H7 (cell line): ENCODE results near the gene U2AF1L4. TPM values are rescaled to one million over a fixed set of nuclear protein-coding genes. Genes with fewer than 3 reads are reported as not detected.

Experiments used
- total RNA-seq: library from RNA; depleted of rRNA; stranded (reverse); fragments of >200 nt; shearing (Covaris generic); gene quantifications from 2 replicates; pipeline ENCODE4 v1.2.3, GENCODE V29; 2014; rRNA removed

Gene U2AF1L4
- total RNA-seq, 1 experiment from 2014 or later = 11.6 TPM

Other genes with a start within 250 kb of the U2AF1L4 start
- 179 and 182 TPM in 2 replicates for gene DMKN, start 231.8 kb downstream of the U2AF1L4 start, total RNA-seq
- gene SBSN, start 217.1 kb downstream of the U2AF1L4 start, total RNA-seq = not detected in 2 replicates
- 0.07 TPM in 1 of 2 replicates, not detected in the other for gene GAPDHS, start 212.0 kb downstream of the U2AF1L4 start, total RNA-seq
- gene TMEM147, start 199.8 kb downstream of the U2AF1L4 start, total RNA-seq = 208 and 225 TPM in 2 replicates
- gene ATP4A, start 181.8 kb downstream of the U2AF1L4 start, total RNA-seq = 0.21 TPM in 1 of 2 replicates, not detected in the other
- gene PMIS2, start 159.2 kb downstream of the U2AF1L4 start, total RNA-seq = not detected in 2 replicates
- 25.6 and 27.4 TPM in 2 replicates for gene HAUS5, start 132.7 kb downstream of the U2AF1L4 start, total RNA-seq
- 75.0 and 81.4 TPM in 2 replicates for gene RBM42, start 116.4 kb downstream of the U2AF1L4 start, total RNA-seq
- gene ETV2, start 103.7 kb downstream of the U2AF1L4 start, total RNA-seq = 0.35 and 0.81 TPM in 2 replicates
- gene COX6B1, start 97.1 kb downstream of the U2AF1L4 start, total RNA-seq = 500 and 605 TPM in 2 replicates
- gene UPK1A, start 78.9 kb downstream of the U2AF1L4 start, total RNA-seq = 0.14 and 0.74 TPM in 2 replicates
- not detected in 2 replicates for gene ZBTB32, start 40.9 kb downstream of the U2AF1L4 start, total RNA-seq
- gene KMT2B, start 27.4 kb downstream of the U2AF1L4 start, total RNA-seq = 12.9 and 16.3 TPM in 2 replicates
- 11.5 and 15.2 TPM in 2 replicates for gene IGFLR1, start 3.0 kb downstream of the U2AF1L4 start, total RNA-seq
- 53.2 and 58.6 TPM in 2 replicates for gene PSENEN, start 233 bp upstream of the U2AF1L4 start, total RNA-seq
- gene LIN37, start 3.2 kb upstream of the U2AF1L4 start, total RNA-seq = 5.0 and 17.2 TPM in 2 replicates
- gene HSPB6, start 11.6 kb upstream of the U2AF1L4 start, total RNA-seq = 0.48 and 1.4 TPM in 2 replicates
- 6.8 and 14.0 TPM in 2 replicates for gene PROSER3, start 12.8 kb upstream of the U2AF1L4 start, total RNA-seq
- gene ARHGAP33, start 30.1 kb upstream of the U2AF1L4 start, total RNA-seq = 3.7 and 6.4 TPM in 2 replicates
- not detected in 2 replicates for gene PRODH2, start 67.4 kb upstream of the U2AF1L4 start, total RNA-seq
- not detected in 2 replicates for gene NPHS1, start 107.1 kb upstream of the U2AF1L4 start, total RNA-seq
- gene KIRREL2, start 111.5 kb upstream of the U2AF1L4 start, total RNA-seq = 0.55 and 0.92 TPM in 2 replicates
- gene APLP1, start 123.2 kb upstream of the U2AF1L4 start, total RNA-seq = 18.3 and 19.3 TPM in 2 replicates
- gene NFKBID, start 155.1 kb upstream of the U2AF1L4 start, total RNA-seq = 6.8 and 7.5 TPM in 2 replicates
- 2.4 and 2.8 TPM in 2 replicates for gene HCST, start 157.1 kb upstream of the U2AF1L4 start, total RNA-seq
- gene TYROBP, start 162.9 kb upstream of the U2AF1L4 start, total RNA-seq = not detected in 2 replicates
- gene LRFN3, start 191.0 kb upstream of the U2AF1L4 start, total RNA-seq = 9.9 and 13.4 TPM in 2 replicates
- gene SDHAF1, start 249.8 kb upstream of the U2AF1L4 start, total RNA-seq = 32.9 and 41.9 TPM in 2 replicates